ENCODE data around the gene GPR18. TPM values are rescaled to one million over a fixed set of nuclear protein-coding genes. Genes with fewer than 3 reads are reported as not detected.

Gene GPR18
- polyA plus RNA-seq, 3 donors = 1.7 to 3.8 (median 2.2) TPM

GRCh38 chr13:99268822-99269221 lies 10.6 kb upstream of the GPR18 start:
- Histone ChIP-seq H3K79me2 (ENCODE audit: insufficient read depth, low read length) (peaks cover 77% of the 10 kb centered on the region), H4K20me1 (ENCODE audit: insufficient read depth, low read length) (peaks cover 3% of the 10 kb centered on the region), H3K27me3 (ENCODE audit: control insufficient read depth in 2 of 2, insufficient read depth in 2 of 2, low read length in 2 of 2) (no peaks in the 10 kb centered on the region), H3K9me3 (replicated peaks in 1 of 2; ENCODE audit: control insufficient read depth in 1 of 2, insufficient read depth in 1 of 2, low read length in 2 of 2) (peaks cover 4 to 5% of the 10 kb centered on the region in 2 donors), H3K4me1 (ENCODE audit: control insufficient read depth in 1 of 2, insufficient read depth in 2 of 2, low read length in 2 of 2) (peaks cover 30 to 39% of the 10 kb centered on the region in 2 donors), H3K9ac (ENCODE audit: insufficient read depth, low read length, poor library complexity, severe bottlenecking) (no peak overlapping the region), H3K4me2 (replicated peaks; ENCODE audit: extremely low read depth, low read length, poor library complexity, severe bottlenecking) (no peak overlapping the region), H3K36me3 (replicated peaks in 1 of 2; ENCODE audit: control insufficient read depth in 1 of 2, insufficient read depth in 2 of 2, low read length in 2 of 2) (peaks cover 7 to 31% of the 10 kb centered on the region in 2 donors), H2AFZ (ENCODE audit: insufficient read depth, low read depth, low read length, poor library complexity, severe bottlenecking) (no peak overlapping the region), H3K4me3 (replicated peaks in 1 of 3; ENCODE audit: low read depth in 2 of 3, low read length in 3 of 3) (no peak overlapping the region), H3K27ac (ENCODE audit: low read depth in 1 of 2, low read length in 2 of 2) (peak overlapping the region in 1 of 2 donors; percentile 33)
- no peak for DNase-seq
- intact Hi-C loops (cut with micrococcal nuclease) = loop anchor here (5.0 to 10.0 kb wide), 3 partner anchors 116 to 168 kb away; no protein-coding TSS in a partner anchor
- peaks cover 0 to 12% (median 5%) of the 10 kb centered on the region in 7 donors for H3K9me3 Mint-ChIP-seq
- H3K4me1 Mint-ChIP-seq = peaks cover 48% of the 10 kb centered on the region
- H3K27me3 Mint-ChIP-seq (ENCODE audit: low read depth in 3 of 3) = peaks cover 0 to 4% (median 0%) of the 10 kb centered on the region in 3 donors
- no peak for TF ChIP-seq CTCF (IDR thresholded peaks at IDR 0.05)
- H3K36me3 Mint-ChIP-seq = peaks cover 34 to 43% of the 10 kb centered on the region in 2 donors
- no peak overlapping the region for H3K4me3 Mint-ChIP-seq
- H3K27ac Mint-ChIP-seq = peak overlapping the region; percentile 15 to 82 (median 69)
- WGBS (ENCODE audit: insufficient coverage) = 87% methylated on average over 3 of the region's 3 CpGs

DNA sequence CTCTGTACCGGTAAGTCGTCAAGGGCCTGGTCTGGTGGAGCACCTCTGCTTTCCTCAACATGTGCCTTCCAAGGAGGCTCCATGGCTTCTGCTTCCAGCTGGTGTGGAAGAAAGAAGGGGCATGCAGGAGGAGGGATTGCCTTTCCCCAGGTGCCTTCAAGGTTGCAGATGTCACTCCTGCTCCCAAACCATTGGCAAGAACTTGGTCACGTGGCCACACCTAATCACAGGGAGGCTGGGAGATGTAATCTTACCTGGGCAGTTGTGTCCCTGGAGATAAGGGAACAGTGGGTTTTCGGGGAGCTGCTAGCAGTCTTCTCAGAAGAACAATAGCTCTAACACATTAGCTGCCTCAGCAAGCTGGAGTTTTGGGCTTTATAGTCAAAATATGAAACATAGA lies 9.7 kb upstream of the GPR18 start:
- H3K27me3 Mint-ChIP-seq (ENCODE audit: low read depth in 3 of 3) = peaks cover 0 to 4% (median 0%) of the 10 kb centered on the region in 3 donors
- H4K20me1 ChIP-seq (ENCODE audit: insufficient read depth, low read length) = peaks cover 3% of the 10 kb centered on the region
- WGBS (ENCODE audit: insufficient coverage) = no CpG with 5 or more reads among the region's 4 CpGs

More for the DNA sequence above, 9.7 kb upstream of the GPR18 start:
- peaks cover 77% of the 10 kb centered on the region for H3K79me2 ChIP-seq (ENCODE audit: insufficient read depth, low read length)
- H3K9me3 ChIP-seq (replicated peaks in 1 of 2; ENCODE audit: control insufficient read depth in 1 of 2, insufficient read depth in 1 of 2, low read length in 2 of 2) = peaks cover 4 to 5% of the 10 kb centered on the region in 2 donors
- no peak overlapping the region for H2AFZ ChIP-seq (ENCODE audit: insufficient read depth, low read depth, low read length, poor library complexity, severe bottlenecking)
- H3K9ac ChIP-seq (ENCODE audit: insufficient read depth, low read length, poor library complexity, severe bottlenecking) = no peak overlapping the region
- H3K4me3 ChIP-seq (replicated peaks in 1 of 3; ENCODE audit: low read depth in 2 of 3, low read length in 3 of 3) = no peak overlapping the region
- H3K4me2 ChIP-seq (replicated peaks; ENCODE audit: extremely low read depth, low read length, poor library complexity, severe bottlenecking) = no peak overlapping the region
- Mint-ChIP-seq H3K36me3 (peaks cover 35 to 38% of the 10 kb centered on the region in 2 donors), H3K4me3 (no peak overlapping the region), H3K27ac (peak overlapping the region in 1 of 7 donors; percentile 22), H3K9me3 (peaks cover 0 to 10% (median 5%) of the 10 kb centered on the region in 7 donors), H3K4me1 (peaks cover 56% of the 10 kb centered on the region)
- TF ChIP-seq CTCF (IDR thresholded peaks at IDR 0.05) = no peak
- no peak for DNase-seq
- H3K27ac ChIP-seq (ENCODE audit: low read depth in 1 of 2, low read length in 2 of 2) = no peak overlapping the region
- H3K4me1 ChIP-seq (ENCODE audit: control insufficient read depth in 1 of 2, insufficient read depth in 2 of 2, low read length in 2 of 2) = peaks cover 35 to 44% of the 10 kb centered on the region in 2 donors
- H3K36me3 ChIP-seq (replicated peaks in 1 of 2; ENCODE audit: control insufficient read depth in 1 of 2, insufficient read depth in 2 of 2, low read length in 2 of 2) = peaks cover 7 to 31% of the 10 kb centered on the region in 2 donors
- intact Hi-C loops (cut with micrococcal nuclease) = loop anchor here (1.0 to 10.0 kb wide), 4 partner anchors 92 to 169 kb away; no protein-coding TSS in a partner anchor
- H3K27me3 ChIP-seq (ENCODE audit: control insufficient read depth in 2 of 2, insufficient read depth in 2 of 2, low read length in 2 of 2) = no peaks in the 10 kb centered on the region

All from CD14-positive monocyte (primary cell).